Stimulated activated CD8-positive, alpha-beta memory T cell treated with anti-CD3 and anti-CD28 coated beads, Interleukin-12 subunit alpha, Interleukin-12 subunit beta, amount 100 ng/mL, for 4 hours (primary cell): ENCODE measurements around the gene CFL2.
"Not testable (repeated sequence)": the region's sequence is repeated elsewhere in the genome, so short reads cannot be mapped to it uniquely, and the experiment has no call there.

ENCODE experiments used
- DNase-seq: peaks from one replicate; pipeline ENCODE4 v3.0.0-alpha.2; 2020; ENCODE audit warnings: low read depth

The CFL2 gene

GRCh38 chr14:34711796-34712712, 2.3 kb downstream of the CFL2 start:
- DNase-seq = no peak

- DNase-seq = no peak
Measured at GRCh38 chr14:34711169-34711568, 3.2 kb downstream of the CFL2 start.

- no peak for DNase-seq
Measured at GRCh38 chr14:34710744-34711143, 3.6 kb downstream of the CFL2 start.

GRCh38 chr14:34710006-34710405, 4.4 kb downstream of the CFL2 start:
- DNase-seq = no peak

GRCh38 chr14:34707722-34708121, 6.7 kb downstream of the CFL2 start:
- no peak for DNase-seq

GRCh38 chr14:34701808-34702207, 12.6 kb downstream of the CFL2 start:
- DNase-seq = no peak

- no peak for DNase-seq
Measured at GRCh38 chr14:34700622-34701130, 13.7 kb downstream of the CFL2 start.

GRCh38 chr14:34699873-34700621, 14.3 kb downstream of the CFL2 start:
- DNase-seq = no peak

- not testable (repeated sequence) for DNase-seq
Measured at GRCh38 chr14:34694216-34694615, 20.2 kb downstream of the CFL2 start.

GRCh38 chr14:34693228-34693939, 21.0 kb downstream of the CFL2 start:
- no peak for DNase-seq

GRCh38 chr14:34692898-34693227, 21.5 kb downstream of the CFL2 start:
- no peak for DNase-seq

- no peak for DNase-seq
Measured at GRCh38 chr14:34692348-34692747, 22.0 kb downstream of the CFL2 start.

GRCh38 chr14:34691206-34691605, 23.2 kb downstream of the CFL2 start:
- DNase-seq = no peak

GRCh38 chr14:34688470-34689206, 25.8 kb downstream of the CFL2 start:
- DNase-seq = no peak

- DNase-seq = no peak
Measured at GRCh38 chr14:34685819-34686428, 28.5 kb downstream of the CFL2 start.

- no peak for DNase-seq
Measured at GRCh38 chr14:34684578-34684977, 29.8 kb downstream of the CFL2 start.

GRCh38 chr14:34682787-34683321, 31.5 kb downstream of the CFL2 start:
- DNase-seq = no peak

GRCh38 chr14:34680806-34681479, 33.5 kb downstream of the CFL2 start:
- no peak for DNase-seq

GRCh38 chr14:34678735-34679134, 35.7 kb downstream of the CFL2 start:
- DNase-seq = no peak

- no peak for DNase-seq
Measured at GRCh38 chr14:34678306-34678705, 36.1 kb downstream of the CFL2 start.
